Keratinocyte (primary cell): ENCODE data around the gene ADAMTSL1.

Source experiments
- CTCF ChIP-seq, 3 experiments: IDR thresholded peaks in 1 of 3; conservative IDR thresholded peaks in 1 of 3; optimal IDR thresholded peaks in 1 of 3; 2 replicates in 2 of 3; 3 replicates in 1 of 3; pipeline versions ENCODE3 to v1.5.1; 2011; ENCODE audit warnings: low read length in 3 of 3, mild to moderate bottlenecking in 3 of 3, moderate library complexity in 2 of 3, control low read depth in 1 of 3, inconsistent platforms in 1 of 3; ENCODE audit not compliant: insufficient read depth in 2 of 3; ENCODE audit errors: extremely low read depth in 1 of 3
- EZH2 ChIP-seq: IDR thresholded peaks from one replicate; pipeline ENCODE4 v1.6.1; 2012; ENCODE audit warnings: inconsistent platforms, mild to moderate bottlenecking, low read length, moderate library complexity

DNA sequence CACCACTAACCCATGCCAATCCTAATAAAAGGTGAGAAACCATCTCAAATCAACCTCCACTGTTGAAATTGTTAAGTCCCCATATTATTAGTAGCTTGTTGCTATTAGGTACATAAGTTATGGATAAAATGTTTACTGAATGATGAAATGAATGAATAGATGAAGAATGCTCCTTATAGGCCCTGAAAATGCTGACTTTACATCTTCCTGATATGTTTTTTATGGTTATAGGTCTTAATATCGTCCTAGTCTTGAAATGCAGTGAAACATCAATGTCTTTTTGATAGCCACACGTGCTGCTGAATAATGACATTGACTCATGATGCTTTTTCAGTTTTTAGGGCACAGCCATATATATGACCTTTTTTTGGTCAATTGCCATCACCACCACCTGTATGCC, 281.3 kb downstream of the ADAMTSL1 start:
- TF ChIP-seq CTCF (optimal IDR thresholded peaks at IDR 0.05 in 1 of 3, IDR thresholded peaks at IDR 0.05 in 1 of 3, conservative IDR thresholded peaks at IDR 0.05 in 1 of 3; ENCODE audit: extremely low read depth in 1 of 3, insufficient read depth in 2 of 3, low read length in 3 of 3): no peak
- no peak for TF ChIP-seq EZH2
